NCI-H345 (cell line): ENCODE data around the gene CARS1.
A peak's percentile ranks its signal among the peaks of the same experiment; 100 is the strongest.

Experiments
- DNase-seq: peaks from one replicate; lab custom pipeline; 2025; lab: John Stamatoyannopoulos, UW

CARS1 gene

DNA sequence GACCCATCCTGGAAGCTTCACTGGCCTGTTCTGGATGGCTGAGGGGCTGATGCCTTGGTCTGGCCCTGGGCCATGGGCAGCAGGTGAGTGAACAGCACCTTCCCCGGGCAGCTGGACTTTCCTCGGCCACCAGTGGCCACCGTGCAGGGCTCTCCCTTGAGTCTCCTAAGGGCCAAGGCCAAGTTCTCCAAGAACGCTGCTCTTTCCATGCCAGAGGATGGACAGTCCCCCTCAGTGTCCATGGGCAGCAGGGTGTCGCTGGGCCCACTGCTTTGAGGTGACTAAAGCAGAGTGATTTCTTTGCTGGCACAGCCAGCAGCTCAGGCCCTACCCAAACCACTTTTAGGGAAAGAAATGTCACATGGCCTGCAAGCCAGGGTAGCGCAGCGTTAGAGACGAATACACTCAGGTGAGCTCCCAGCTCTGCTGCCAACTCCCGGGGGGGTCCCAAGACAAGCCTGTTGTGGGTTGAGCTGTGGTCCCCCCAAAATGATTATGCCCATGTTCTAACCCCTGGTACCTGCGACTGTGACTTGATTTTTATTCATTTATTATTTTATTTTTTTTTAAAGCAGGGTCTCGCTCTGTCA, 3.3 kb upstream of the CARS1 start:
- DNase-seq = no peak

GRCh38 chr11:3058753-3059664, 1.8 kb upstream of the CARS1 start:
- DNase-seq = no peak

- no peak for DNase-seq
These were observed 741 bp downstream of the CARS1 start for GRCh38 chr11:3056296-3057068.

- no peak for DNase-seq
These were observed 1.3 kb downstream of the CARS1 start for GRCh38 chr11:3055891-3056290.

GRCh38 chr11:3052567-3052966, 4.7 kb downstream of the CARS1 start:
- DNase-seq = no peak

DNA sequence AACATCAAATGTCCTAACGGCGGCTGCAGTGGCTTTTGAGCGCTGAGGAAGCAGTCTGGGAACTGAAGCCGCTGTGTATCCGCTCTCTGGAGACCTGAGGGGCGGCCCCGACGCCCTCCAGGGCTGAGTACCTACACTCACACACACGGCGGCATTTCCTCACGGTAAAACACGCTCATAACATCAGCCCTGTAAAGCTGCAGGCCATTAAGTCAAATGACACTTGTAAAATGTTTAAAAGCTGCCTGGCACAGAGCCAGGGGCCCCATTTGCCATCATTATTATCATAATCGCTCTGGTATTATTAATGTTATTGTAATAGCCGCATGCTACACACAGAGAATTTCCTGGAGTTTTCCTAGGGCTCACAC, 5.1 kb downstream of the CARS1 start:
- no peak for DNase-seq

DNA sequence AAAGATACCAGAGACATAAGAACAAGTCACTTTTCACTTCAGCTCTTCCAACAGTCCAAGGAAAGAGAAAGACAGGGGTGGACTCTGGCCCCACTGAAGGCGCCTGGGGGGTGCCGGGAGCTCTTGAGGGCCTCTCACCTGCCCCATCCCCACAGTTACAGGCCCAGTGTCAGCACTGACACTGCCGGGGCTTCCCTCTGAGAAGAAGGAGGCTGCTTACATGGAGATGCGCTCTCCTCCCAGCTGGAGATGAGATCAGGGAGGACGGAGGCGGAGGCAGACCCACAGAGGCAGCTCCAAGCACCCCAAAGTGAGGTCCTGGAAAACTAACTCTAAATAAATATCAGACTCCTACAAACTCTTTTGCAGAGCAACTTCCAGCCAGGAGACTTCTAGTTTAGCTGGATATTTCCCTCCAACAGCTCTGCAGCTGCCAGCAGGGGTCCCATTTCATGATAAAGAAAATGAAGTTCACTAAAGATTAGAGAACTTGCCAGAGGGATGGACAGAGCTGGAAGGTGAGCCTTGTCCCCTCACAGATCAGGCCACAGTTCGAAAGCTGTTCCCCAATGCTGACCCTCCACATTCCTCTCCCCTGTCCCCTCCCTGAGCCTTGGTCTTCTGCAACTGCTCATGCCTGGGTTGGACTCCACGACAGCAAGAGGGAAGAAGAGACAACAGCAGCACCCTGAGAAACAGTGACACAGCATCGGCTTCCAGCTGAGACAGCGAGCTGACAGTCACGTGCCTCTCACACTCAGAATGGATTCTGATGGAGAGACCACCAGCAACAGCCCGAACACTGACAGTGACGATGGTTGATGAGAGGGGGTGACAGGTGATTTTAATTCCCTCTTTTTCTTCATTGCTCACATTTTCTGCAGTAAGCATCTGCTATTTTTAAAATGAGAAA, 5.8 kb downstream of the CARS1 start:
- DNase-seq = no peak

DNA sequence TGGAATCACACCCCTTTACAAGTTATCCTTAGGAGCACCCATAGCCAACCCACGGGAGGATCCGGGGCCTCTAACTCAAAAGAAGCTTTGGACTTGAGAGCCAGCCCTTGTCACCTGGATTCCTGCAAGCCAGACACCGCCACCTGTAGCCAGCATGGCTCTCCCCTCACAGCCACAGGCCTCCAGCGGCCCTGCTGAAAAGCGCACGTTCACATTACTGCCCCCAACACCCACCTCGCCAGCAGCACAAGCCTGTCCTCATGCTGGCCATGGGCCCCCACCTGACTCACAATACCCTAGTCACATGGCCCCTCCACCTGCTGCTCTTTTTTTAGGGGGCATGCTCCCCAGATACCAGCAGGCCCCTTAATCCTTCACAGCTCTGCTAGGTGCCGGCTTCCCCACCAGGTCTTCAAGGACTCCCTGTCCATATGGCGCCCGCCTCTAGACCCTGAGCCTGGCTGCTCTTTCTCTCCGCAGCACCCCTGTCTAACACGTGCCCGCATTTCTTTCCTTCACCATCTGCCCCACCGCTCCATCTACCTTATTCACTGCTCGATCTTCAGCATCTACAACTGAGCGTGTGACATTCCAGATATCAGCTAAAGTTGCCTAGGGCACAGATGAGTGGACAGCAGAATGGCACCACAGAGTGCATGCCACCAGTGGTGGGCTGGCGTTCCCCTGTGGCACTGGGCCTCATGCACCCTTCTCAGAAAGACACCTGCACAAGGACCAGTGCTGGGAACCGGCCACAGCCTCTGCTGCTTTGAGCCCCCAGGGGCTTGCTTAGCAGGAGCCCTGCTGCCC, 6.6 kb downstream of the CARS1 start:
- DNase-seq = no peak

- peak; percentile 88 for DNase-seq
These were observed 7.6 kb downstream of the CARS1 start for GRCh38 chr11:3049430-3050243.

DNA sequence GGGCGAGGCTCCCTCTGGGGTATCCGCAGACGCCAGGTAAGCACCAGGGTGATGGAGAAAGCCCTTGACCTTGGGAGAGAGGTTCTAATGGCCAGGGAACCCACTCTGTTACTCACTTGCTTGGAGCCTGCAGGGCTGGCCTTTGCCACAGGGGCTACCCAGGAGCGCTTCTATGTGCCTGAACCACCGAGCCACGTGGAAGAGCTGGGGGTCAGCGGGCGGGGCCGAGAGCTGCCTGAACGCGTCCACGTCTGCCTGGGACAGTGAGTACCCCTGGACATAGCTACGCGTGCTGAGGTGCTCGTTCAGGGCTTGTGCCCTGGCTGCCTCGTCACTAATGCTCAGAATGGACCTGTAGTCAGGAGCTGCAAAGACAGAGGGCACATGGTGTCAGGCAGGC, 9.6 kb downstream of the CARS1 start:
- no peak for DNase-seq

- DNase-seq = no peak
These were observed 10.6 kb downstream of the CARS1 start for GRCh38 chr11:3046641-3047040.

DNA sequence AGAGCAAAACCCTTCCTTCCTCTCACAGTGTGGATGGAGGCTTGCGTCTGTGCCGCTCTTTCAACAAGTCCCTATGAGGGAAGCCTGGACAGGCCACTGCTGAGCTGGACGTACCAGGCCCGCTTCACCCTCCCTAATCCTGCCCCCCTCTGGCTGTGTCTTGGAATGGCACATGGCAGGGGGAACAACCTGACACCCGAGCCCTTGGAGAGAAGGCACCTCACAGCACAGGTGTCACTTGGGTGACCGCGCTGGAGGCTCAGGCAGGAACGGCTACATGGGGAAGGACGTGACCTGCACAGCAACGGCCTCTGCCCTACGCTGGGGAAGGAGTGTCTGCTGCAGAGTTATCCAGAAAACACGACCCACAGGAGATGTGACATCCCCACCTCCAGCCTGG, 11.0 kb downstream of the CARS1 start:
- no peak for DNase-seq

DNA sequence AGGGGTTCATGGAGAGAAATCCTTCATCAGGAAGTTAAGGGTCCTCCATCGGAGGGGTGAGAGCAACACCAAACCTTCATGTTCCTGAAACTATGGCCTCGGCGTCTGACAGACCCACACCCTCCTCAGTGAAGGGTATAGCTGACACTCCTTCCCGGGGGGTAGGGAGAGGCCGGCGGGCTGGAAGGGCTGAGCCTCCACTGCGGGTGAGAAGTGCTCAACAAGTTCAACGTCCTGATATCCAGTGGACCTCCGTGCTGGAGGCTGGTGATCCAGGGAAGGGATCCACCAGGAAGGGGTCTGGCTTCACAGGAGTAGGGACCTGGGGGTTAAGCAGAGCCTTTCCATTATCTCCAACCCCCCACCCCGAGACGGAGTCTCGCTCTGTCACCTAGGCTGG, 12.3 kb downstream of the CARS1 start:
- DNase-seq = no peak

GRCh38 chr11:3044004-3044403, 13.2 kb downstream of the CARS1 start:
- no peak for DNase-seq

DNA sequence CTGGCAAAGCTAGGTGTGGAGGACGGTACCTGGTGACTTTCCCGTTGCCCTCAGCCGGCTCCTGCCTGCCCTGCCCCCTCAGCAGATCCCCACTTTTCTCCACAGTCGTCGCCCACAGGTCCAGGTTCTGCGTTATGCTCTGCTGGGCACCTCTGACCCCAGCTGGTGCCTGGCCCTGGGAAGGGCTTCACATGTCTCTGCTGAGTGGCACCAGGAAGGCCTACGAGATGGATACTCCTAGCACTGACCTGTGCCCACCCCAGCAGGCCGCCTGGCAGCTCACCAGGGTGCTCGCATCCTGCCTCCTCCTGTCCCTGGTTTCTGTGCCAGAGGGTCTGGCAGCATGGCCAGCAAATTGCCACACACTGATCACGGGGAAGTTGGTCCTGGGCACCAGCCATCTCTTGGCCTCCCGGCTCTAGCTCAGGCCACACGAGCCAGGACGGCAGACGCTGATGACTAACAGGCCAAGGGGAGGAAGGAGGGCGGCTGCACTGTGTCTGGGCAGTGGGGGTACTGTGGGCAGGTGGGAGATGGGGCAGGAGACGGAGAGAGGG, 13.8 kb downstream of the CARS1 start:
- DNase-seq = no peak

DNA sequence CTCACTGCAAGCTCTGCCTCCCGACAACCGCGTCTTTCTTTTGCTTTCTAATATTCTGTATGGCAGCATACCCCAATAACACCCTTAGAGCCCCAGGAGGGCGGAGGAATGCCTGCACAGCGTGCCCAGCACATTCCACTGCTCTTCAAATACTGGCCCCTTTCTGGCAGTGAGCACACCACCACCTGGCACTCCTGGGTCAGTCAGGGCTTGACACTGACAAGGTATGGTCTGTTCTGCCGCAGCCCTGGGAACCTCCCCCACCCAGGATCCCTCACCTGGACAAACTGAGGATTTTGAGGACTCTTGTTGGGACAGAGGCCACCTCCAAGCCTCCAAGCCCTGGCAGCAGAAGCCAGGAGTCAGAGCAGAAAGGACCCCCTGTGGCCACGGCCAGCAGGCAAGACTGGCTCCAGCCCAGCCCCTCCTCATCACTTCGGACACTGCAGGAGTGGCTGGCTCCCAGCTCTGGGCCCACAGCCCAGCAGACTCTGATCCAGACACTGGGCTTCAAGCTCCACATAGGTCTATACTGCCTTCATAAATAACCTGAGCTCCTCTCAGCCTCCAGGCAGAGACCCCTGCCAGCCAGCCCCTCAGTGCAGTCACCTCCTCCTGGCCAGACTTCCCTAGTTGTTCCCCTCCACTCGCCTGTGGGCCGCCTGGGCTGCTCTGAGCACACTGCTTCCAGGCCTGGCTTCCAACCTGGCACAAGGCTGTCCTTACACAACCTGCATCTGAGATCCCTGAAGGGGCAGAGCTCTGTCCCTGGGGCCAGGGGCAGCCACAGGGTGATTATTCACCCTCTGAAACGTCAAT, 14.5 kb downstream of the CARS1 start:
- DNase-seq = no peak

DNA sequence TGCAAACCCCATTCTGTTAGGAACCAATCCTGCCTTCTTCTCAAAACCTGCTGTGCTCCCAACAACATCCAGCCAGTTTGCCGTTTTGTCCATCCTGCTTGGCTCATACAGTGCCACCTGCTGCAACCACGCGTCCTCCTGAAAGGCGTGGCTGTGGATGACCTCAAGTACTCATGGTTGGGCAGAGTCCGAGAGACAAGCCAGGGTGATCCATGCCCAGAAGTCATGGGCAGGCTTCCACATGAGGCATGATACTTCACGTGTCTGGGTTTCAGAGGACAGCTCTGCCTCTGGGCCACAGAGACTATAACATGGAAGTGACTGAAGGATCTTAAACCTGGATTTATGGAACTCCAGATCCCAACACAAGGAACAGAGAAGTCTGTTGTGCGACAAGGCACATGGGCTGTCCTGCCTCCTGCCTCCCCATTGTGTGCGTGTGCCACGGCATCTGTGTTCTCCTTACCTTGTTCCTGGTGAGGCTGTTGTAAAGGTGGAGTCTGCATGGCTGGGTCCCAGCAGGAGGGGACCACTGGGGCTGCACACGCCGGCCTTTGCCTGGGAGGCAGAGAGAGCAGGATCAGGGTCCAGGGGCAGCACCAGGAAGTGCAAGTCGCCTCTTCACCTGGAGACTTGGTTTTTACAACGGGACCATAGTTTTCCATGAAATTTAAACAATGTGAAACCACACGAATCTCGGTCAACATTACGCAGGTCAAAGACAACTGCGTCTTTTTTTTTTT, 15.4 kb downstream of the CARS1 start:
- DNase-seq = no peak

- no peak for DNase-seq
These were observed 16.3 kb downstream of the CARS1 start for GRCh38 chr11:3040881-3041280.
